KMS-11 (cell line): ENCODE results near the gene CNOT3.

ENCODE experiments used
- H2AFZ ChIP-seq: fragments of 200-600 bp; sonication (generic); 2 replicates; pipeline ENCODE4 v1.6.1; 2016; ENCODE audit warnings: antibody characterized with exemption, mixed run types, low read depth
- H3K27ac ChIP-seq: fragments of 200-600 bp; sonication (generic); 2 replicates; pipeline ENCODE4 v1.6.1; 2016; ENCODE audit warnings: mild to moderate bottlenecking, mixed run types
- H3K27me3 ChIP-seq: fragments of 200-600 bp; sonication (generic); 2 replicates; pipeline ENCODE4 v1.6.1; 2017; ENCODE audit warnings: mild to moderate bottlenecking, low read depth, mixed run types, moderate library complexity; ENCODE audit not compliant: insufficient read depth
- H3K36me3 ChIP-seq: fragments of 200-600 bp; sonication (generic); 2 replicates; pipeline ENCODE4 v1.6.1; 2017; ENCODE audit warnings: mild to moderate bottlenecking, mixed run types; ENCODE audit not compliant: insufficient read depth
- H3K4me1 ChIP-seq: fragments of 200-600 bp; sonication (generic); 2 replicates; pipeline ENCODE4 v1.6.1; 2016; ENCODE audit warnings: mild to moderate bottlenecking, low read depth, mixed run types; ENCODE audit not compliant: poor library complexity, severe bottlenecking
- H3K4me2 ChIP-seq: fragments of 200-600 bp; sonication (generic); 2 replicates; pipeline ENCODE4 v1.7.0; 2016; ENCODE audit warnings: mild to moderate bottlenecking, mixed run types
- H3K4me3 ChIP-seq: fragments of 200-600 bp; sonication (generic); IDR thresholded peaks from 2 replicates; pipeline ENCODE4 v1.6.1; 2017; ENCODE audit warnings: low read depth, low read length, mixed read lengths; ENCODE audit not compliant: insufficient read depth
- H3K79me2 ChIP-seq: fragments of 200-600 bp; sonication (generic); 2 replicates; pipeline ENCODE4 v1.6.1; 2016; ENCODE audit warnings: low read depth, mixed run types; ENCODE audit not compliant: insufficient read depth
- H3K9ac ChIP-seq: fragments of 200-600 bp; sonication (generic); 2 replicates; pipeline ENCODE4 v1.6.1; 2016; ENCODE audit warnings: mild to moderate bottlenecking, mixed run types
- H4K20me1 ChIP-seq: fragments of 200-600 bp; sonication (generic); 2 replicates; pipeline ENCODE4 v1.6.1; 2016; ENCODE audit warnings: mild to moderate bottlenecking, mixed run types; ENCODE audit not compliant: insufficient read depth
- TF ChIP-seq, protein P1 (sequence below): fragments of 200-600 bp; sonication (generic); conservative IDR thresholded peaks from 2 replicates; pipeline ENCODE4 v1.6.1; 2017; ENCODE audit warnings: low read depth, mild to moderate bottlenecking, antibody characterized with exemption, low read length, moderate library complexity, mixed read lengths

Gene CNOT3

GRCh38 chr19:54186934-54187381 is 49.4 kb downstream of the CNOT3 start:
- no peaks in the 10 kb centered on the region for H4K20me1 ChIP-seq
- H2AFZ ChIP-seq, result no peak overlapping the region
- no peaks in the 10 kb centered on the region for H3K27me3 ChIP-seq
- peaks cover 9% of the 10 kb centered on the region for H3K4me1 ChIP-seq
- H3K27ac ChIP-seq, result no peak overlapping the region
- H3K9ac ChIP-seq, result no peak overlapping the region
- no peaks in the 10 kb centered on the region for H3K36me3 ChIP-seq
- H3K4me3 ChIP-seq, result no peak overlapping the region
- 0 out of 2 replicates have a peak, but pooled peaks cover 3% of the 10 kb centered on the region for H3K79me2 ChIP-seq
- TF ChIP-seq, protein P1, sequence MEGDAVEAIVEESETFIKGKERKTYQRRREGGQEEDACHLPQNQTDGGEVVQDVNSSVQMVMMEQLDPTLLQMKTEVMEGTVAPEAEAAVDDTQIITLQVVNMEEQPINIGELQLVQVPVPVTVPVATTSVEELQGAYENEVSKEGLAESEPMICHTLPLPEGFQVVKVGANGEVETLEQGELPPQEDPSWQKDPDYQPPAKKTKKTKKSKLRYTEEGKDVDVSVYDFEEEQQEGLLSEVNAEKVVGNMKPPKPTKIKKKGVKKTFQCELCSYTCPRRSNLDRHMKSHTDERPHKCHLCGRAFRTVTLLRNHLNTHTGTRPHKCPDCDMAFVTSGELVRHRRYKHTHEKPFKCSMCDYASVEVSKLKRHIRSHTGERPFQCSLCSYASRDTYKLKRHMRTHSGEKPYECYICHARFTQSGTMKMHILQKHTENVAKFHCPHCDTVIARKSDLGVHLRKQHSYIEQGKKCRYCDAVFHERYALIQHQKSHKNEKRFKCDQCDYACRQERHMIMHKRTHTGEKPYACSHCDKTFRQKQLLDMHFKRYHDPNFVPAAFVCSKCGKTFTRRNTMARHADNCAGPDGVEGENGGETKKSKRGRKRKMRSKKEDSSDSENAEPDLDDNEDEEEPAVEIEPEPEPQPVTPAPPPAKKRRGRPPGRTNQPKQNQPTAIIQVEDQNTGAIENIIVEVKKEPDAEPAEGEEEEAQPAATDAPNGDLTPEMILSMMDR, result no peak
- H3K4me2 ChIP-seq, result no peak overlapping the region

GRCh38 chr19:54188215-54188871 is 50.8 kb downstream of the CNOT3 start:
- Histone ChIP-seq H3K79me2 (peaks cover 3% of the 10 kb centered on the region; the same call in 1 of the 2 replicates), H3K36me3 (no peaks in the 10 kb centered on the region), H3K27me3 (no peaks in the 10 kb centered on the region), H4K20me1 (no peaks in the 10 kb centered on the region), H3K27ac (peak overlapping the region; percentile 94; the same call in 1 of the 2 replicates), H3K9ac (peak overlapping the region; percentile 64; the same call in 1 of the 2 replicates), H3K4me2 (peak overlapping the region; percentile 90), H3K4me1 (peaks cover 18% of the 10 kb centered on the region), H3K4me3 (no peak overlapping the region), H2AFZ (peak overlapping the region; percentile 53; the same call in 1 of the 2 replicates)
- TF ChIP-seq, protein P1, result no peak

GRCh38 chr19:54189145-54189734 is 51.7 kb downstream of the CNOT3 start, which contains the start of gene MBOAT7:
Gene MBOAT7 (minus strand): TSS chr19:54189580. CDS start chr19:54188508, 1,072 bp downstream.
- H4K20me1 ChIP-seq, result no peaks in the 10 kb centered on the region
- peaks cover 18% of the 10 kb centered on the region for H3K4me1 ChIP-seq
- peak within 1 kb of the TSS; percentile 93 for H3K9ac ChIP-seq
- H3K27ac ChIP-seq, result peak within 1 kb of the TSS; percentile 94
- H2AFZ ChIP-seq, result peak within 1 kb of the TSS; percentile 70
- TF ChIP-seq, protein P1, result no peak; the same call in 1 of the 2 replicates
- no peaks in the 10 kb centered on the region for H3K27me3 ChIP-seq
- no peaks in the 10 kb centered on the region for H3K36me3 ChIP-seq
- H3K4me3 ChIP-seq, result no peak within 1 kb of the TSS
- H3K79me2 ChIP-seq, result peaks cover 3% of the 10 kb centered on the region; the same call in 1 of the 2 replicates
- peak within 1 kb of the TSS; percentile 90 for H3K4me2 ChIP-seq

- H3K79me2 ChIP-seq, result peaks cover 3% of the 10 kb centered on the region; the same call in 1 of the 2 replicates
Observed at GRCh38 chr19:54189735-54190502, 52.4 kb downstream of the CNOT3 start.

More at GRCh38 chr19:54189735-54190502, 52.4 kb downstream of the CNOT3 start:
- H3K27me3 ChIP-seq, result no peaks in the 10 kb centered on the region
- TF ChIP-seq, protein P1, result no peak
- peak overlapping the region; percentile 94 for H3K27ac ChIP-seq
- H3K4me3 ChIP-seq, result no peak overlapping the region
- no peaks in the 10 kb centered on the region for H3K36me3 ChIP-seq
- H3K4me1 ChIP-seq, result peaks cover 18% of the 10 kb centered on the region
- H2AFZ ChIP-seq, result peak overlapping the region; percentile 70
- H4K20me1 ChIP-seq, result no peaks in the 10 kb centered on the region
- no peak overlapping the region for H3K4me2 ChIP-seq
- peak overlapping the region; percentile 93 for H3K9ac ChIP-seq
